Central memory CD8-positive, alpha-beta T cell (primary cell): ENCODE data around the gene TRIP11.

Experiments used
- ATAC-seq: fragments of 150-1000 bp; cut with Tn5 transposase; replicated peaks from 2 replicates; pipeline ENCODE4 v1.10.0; 2022; ENCODE audit warnings: mild to moderate bottlenecking, moderate FRiP score, moderate number of reproducible peaks; ENCODE audit not compliant: poor library complexity, severe bottlenecking; ENCODE audit errors: extremely low read depth
- DNase-seq, 2 donors: peaks; one replicate each; pipeline ENCODE4 v3.0.0; 2021; ENCODE audit warnings: low spot score in 2 of 2
- H3K27ac Mint-ChIP-seq: one replicate; pipeline ENCODE4 v1.8.0; 2022; ENCODE audit warnings: low read depth, mild to moderate bottlenecking, moderate library complexity, mixed read lengths
- H3K27me3 Mint-ChIP-seq: one replicate; pipeline ENCODE4 v1.8.0; 2022; ENCODE audit warnings: mixed read lengths
- H3K36me3 Mint-ChIP-seq: one replicate; pipeline ENCODE4 v1.8.0; 2022; ENCODE audit warnings: mild to moderate bottlenecking, moderate library complexity, mixed read lengths; ENCODE audit not compliant: insufficient read depth
- H3K4me1 Mint-ChIP-seq: one replicate; pipeline ENCODE4 v1.8.0; 2022; ENCODE audit warnings: mixed read lengths
- H3K4me3 Mint-ChIP-seq: one replicate; pipeline ENCODE4 v1.8.0; 2022; ENCODE audit warnings: mild to moderate bottlenecking, moderate library complexity, mixed read lengths
- H3K9me3 Mint-ChIP-seq: one replicate; pipeline ENCODE4 v1.8.0; 2022; ENCODE audit warnings: mixed read lengths

Gene TRIP11

GRCh38 chr14:92035890-92036289, 4.0 kb downstream of the TRIP11 start:
- Mint-ChIP-seq H3K4me3 (no peak overlapping the region), H3K4me1 (peaks cover 56% of the 10 kb centered on the region), H3K27ac (no peak overlapping the region), H3K9me3 (no peaks in the 10 kb centered on the region), H3K36me3 (peaks cover 24% of the 10 kb centered on the region), H3K27me3 (no peaks in the 10 kb centered on the region)
- ATAC-seq (no peak), DNase-seq (no peak)

DNA sequence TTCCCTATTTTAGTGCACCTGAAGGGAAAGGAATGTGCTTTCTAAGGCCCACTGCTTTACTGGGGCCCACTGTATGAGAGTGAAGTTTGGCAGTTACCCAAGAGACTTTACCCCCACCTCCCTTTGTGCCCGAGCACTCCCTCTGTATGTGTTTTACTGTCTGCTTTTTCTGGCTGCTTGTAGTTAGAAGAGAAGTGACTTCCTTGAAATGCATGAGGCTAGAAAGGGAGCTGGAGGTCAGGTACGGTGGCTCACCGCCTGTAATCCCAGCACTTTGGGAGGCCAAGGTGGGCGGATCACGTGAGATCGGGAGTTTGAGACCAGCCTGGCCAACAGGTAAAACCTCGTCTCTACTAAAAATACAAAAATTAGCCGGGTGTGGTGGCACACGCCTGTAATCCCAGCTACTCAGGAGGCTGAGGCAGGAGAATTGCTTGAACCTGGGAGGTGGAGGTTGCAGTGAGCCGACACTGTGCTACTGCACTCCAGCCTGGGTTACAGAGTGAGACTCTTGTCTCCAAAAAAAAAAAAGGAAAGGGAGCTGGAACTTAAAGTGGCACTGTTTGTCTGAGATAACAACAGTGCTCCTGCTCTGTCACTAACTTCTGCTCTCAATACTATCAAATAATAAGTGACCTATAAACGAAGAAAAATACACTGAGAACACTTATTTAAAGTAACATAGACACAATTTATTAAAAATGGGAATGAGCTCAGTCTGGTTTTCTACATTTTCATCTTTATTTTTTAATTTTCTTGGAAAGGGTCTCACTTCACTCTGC, 5.8 kb downstream of the TRIP11 start:
- Mint-ChIP-seq H3K4me3 (no peak overlapping the region), H3K27me3 (no peaks in the 10 kb centered on the region), H3K9me3 (no peaks in the 10 kb centered on the region), H3K36me3 (peaks cover 26% of the 10 kb centered on the region), H3K4me1 (peaks cover 41% of the 10 kb centered on the region), H3K27ac (no peak overlapping the region)
- ATAC-seq: no peak
- DNase-seq: no peak

DNA sequence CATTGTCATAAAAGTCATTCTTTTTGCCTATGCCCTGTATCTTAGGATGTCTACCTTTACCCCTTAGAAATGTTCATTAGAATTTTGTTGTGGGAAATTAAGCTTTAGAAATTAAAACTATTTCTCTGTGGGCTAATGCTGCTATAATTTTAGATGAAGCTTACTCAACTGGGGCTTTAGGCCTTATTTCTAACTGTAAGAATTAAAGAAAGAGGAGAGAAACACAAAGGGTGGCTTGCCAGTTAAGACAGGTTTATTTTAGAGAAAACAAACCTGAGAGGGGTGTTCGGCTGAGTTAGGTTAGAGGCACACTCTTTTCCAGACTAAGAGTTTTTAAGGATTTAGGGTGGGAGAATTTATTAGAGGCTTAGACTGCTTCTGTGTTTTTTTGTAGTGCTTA, 6.4 kb downstream of the TRIP11 start:
- H3K4me3 Mint-ChIP-seq: no peak overlapping the region
- H3K27me3 Mint-ChIP-seq: no peaks in the 10 kb centered on the region
- DNase-seq: no peak
- ATAC-seq: no peak
- peaks cover 35% of the 10 kb centered on the region for H3K4me1 Mint-ChIP-seq
- H3K27ac Mint-ChIP-seq: no peak overlapping the region
- H3K9me3 Mint-ChIP-seq: no peaks in the 10 kb centered on the region
- H3K36me3 Mint-ChIP-seq: peaks cover 26% of the 10 kb centered on the region

GRCh38 chr14:92026548-92027190, 13.2 kb downstream of the TRIP11 start:
- H3K4me3 Mint-ChIP-seq: no peak overlapping the region
- no peaks in the 10 kb centered on the region for H3K27me3 Mint-ChIP-seq
- peaks cover 12% of the 10 kb centered on the region for H3K4me1 Mint-ChIP-seq
- no peak overlapping the region for H3K27ac Mint-ChIP-seq
- no peak for ATAC-seq
- H3K9me3 Mint-ChIP-seq: no peaks in the 10 kb centered on the region
- no peak for DNase-seq
- peaks cover 44% of the 10 kb centered on the region for H3K36me3 Mint-ChIP-seq

DNA sequence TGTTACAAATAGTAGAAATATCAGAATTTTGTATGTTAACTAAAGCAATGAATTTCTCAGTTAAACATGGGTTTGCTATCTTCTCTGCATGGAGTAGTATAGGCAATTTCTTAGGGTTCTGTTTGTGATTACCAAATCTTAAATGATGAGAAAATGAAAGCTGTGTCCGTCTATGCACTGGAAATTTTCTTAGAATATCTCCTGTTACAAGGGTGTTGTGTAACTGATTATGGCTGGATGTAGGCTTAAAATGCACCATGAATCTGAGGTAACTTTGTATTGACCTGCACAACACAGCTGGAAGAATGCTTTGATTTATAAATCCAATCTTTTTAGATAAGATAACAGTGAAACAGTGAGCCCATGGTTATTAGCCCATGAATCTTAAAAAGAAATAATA, 17.8 kb downstream of the TRIP11 start:
- DNase-seq: no peak
- ATAC-seq: no peak
- Mint-ChIP-seq H3K9me3 (no peaks in the 10 kb centered on the region), H3K4me1 (peaks cover 7% of the 10 kb centered on the region), H3K36me3 (peaks cover 32% of the 10 kb centered on the region), H3K4me3 (no peak overlapping the region), H3K27me3 (no peaks in the 10 kb centered on the region), H3K27ac (no peak overlapping the region)

- no peaks in the 10 kb centered on the region for H3K9me3 Mint-ChIP-seq
- no peaks in the 10 kb centered on the region for H3K27me3 Mint-ChIP-seq
- H3K4me1 Mint-ChIP-seq: peaks cover 4% of the 10 kb centered on the region
- H3K36me3 Mint-ChIP-seq: peaks cover 31% of the 10 kb centered on the region
- ATAC-seq (no peak), DNase-seq (no peak)
- no peak overlapping the region for H3K4me3 Mint-ChIP-seq
- no peak overlapping the region for H3K27ac Mint-ChIP-seq
Measured at GRCh38 chr14:92021523-92021922, 18.3 kb downstream of the TRIP11 start.

DNA sequence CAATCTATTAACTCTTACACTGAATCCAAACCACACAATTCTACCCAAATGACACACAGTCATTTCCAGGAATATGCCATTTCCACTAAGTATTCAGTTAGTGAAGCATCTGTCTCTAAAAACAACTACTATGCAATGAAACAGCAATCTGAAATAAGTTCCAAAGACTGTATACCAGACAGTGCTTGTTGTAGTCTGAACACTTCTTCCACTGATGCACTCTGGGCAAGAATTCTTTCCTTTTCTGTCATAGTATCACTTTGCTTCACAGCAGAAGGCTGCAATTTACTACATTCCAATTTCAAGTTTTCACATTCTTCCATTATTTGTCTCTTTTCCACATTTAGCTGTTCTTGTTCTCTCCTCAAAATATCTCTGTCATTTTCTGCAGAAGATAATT, 25.8 kb downstream of the TRIP11 start:
- peaks cover 11% of the 10 kb centered on the region for H3K4me1 Mint-ChIP-seq
- H3K27me3 Mint-ChIP-seq: no peaks in the 10 kb centered on the region
- peaks cover 34% of the 10 kb centered on the region for H3K36me3 Mint-ChIP-seq
- no peak overlapping the region for H3K27ac Mint-ChIP-seq
- H3K9me3 Mint-ChIP-seq: no peaks in the 10 kb centered on the region
- no peak for DNase-seq
- no peak overlapping the region for H3K4me3 Mint-ChIP-seq
- no peak for ATAC-seq

GRCh38 chr14:92012121-92012748, 27.6 kb downstream of the TRIP11 start:
- H3K27ac Mint-ChIP-seq: peak overlapping the region; percentile 12
- no peak overlapping the region for H3K4me3 Mint-ChIP-seq
- peaks cover 11% of the 10 kb centered on the region for H3K4me1 Mint-ChIP-seq
- H3K9me3 Mint-ChIP-seq: no peaks in the 10 kb centered on the region
- H3K27me3 Mint-ChIP-seq: no peaks in the 10 kb centered on the region
- no peak for DNase-seq
- peaks cover 41% of the 10 kb centered on the region for H3K36me3 Mint-ChIP-seq
- no peak for ATAC-seq

GRCh38 chr14:92010644-92011043, 29.2 kb downstream of the TRIP11 start:
- Mint-ChIP-seq H3K27ac (no peak overlapping the region), H3K4me3 (no peak overlapping the region), H3K4me1 (peaks cover 12% of the 10 kb centered on the region), H3K27me3 (no peaks in the 10 kb centered on the region), H3K36me3 (peaks cover 47% of the 10 kb centered on the region), H3K9me3 (no peaks in the 10 kb centered on the region)
- ATAC-seq (no peak), DNase-seq (no peak)

- no peak overlapping the region for H3K27ac Mint-ChIP-seq
- ATAC-seq: no peak
- H3K9me3 Mint-ChIP-seq: no peaks in the 10 kb centered on the region
- H3K27me3 Mint-ChIP-seq: no peaks in the 10 kb centered on the region
- peaks cover 46% of the 10 kb centered on the region for H3K36me3 Mint-ChIP-seq
- H3K4me1 Mint-ChIP-seq: peaks cover 22% of the 10 kb centered on the region
- DNase-seq: no peak
- no peak overlapping the region for H3K4me3 Mint-ChIP-seq
Measured at GRCh38 chr14:92009604-92010003, 30.3 kb downstream of the TRIP11 start.

DNA sequence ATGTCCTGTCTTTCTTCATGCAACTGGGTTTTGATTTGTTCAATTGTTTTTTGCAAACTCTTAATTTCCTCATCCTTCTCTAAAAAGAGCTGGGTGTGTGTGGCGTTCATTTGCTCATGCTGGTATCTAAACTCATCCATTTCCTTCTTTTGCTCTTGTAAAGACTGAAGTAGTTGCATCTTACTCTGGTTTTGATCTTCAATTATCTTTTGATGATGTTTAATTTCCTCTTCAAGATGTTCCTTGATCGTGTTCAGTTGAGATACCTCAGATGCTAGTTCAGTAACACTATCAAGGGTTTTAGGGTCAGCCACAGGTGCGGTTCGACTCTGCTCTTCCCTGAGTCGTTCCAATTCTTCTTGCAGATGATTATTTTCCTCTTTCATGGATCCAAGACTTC, 34.8 kb downstream of the TRIP11 start:
- H3K27me3 Mint-ChIP-seq: no peaks in the 10 kb centered on the region
- peak overlapping the region; percentile 36 for H3K27ac Mint-ChIP-seq
- no peaks in the 10 kb centered on the region for H3K9me3 Mint-ChIP-seq
- H3K36me3 Mint-ChIP-seq: peaks cover 29% of the 10 kb centered on the region
- DNase-seq (no peak), ATAC-seq (no peak)
- H3K4me3 Mint-ChIP-seq: peak overlapping the region; percentile 24
- peaks cover 21% of the 10 kb centered on the region for H3K4me1 Mint-ChIP-seq

DNA sequence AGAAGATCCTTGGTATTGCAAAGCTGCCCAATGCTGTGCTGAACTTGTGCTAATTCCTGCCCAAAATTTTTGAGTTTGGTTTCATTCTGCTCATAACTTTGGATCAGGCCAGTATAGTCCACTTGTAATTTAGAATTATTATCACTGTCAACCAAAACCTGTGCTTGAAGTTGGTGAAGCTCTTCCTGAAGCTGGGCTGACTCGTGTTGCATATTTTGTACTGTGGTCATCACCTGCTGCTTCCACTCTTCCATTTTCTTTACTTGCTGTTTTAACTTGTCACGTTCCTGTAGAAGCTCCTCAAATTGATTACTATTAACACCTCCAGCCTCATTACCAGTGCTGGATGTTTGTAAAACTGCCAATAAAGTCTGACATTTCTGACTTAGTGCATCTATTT, 35.8 kb downstream of the TRIP11 start:
- peaks cover 27% of the 10 kb centered on the region for H3K36me3 Mint-ChIP-seq
- no peaks in the 10 kb centered on the region for H3K27me3 Mint-ChIP-seq
- H3K27ac Mint-ChIP-seq: no peak overlapping the region

More for the DNA sequence above, 35.8 kb downstream of the TRIP11 start:
- no peak for ATAC-seq
- H3K9me3 Mint-ChIP-seq: no peaks in the 10 kb centered on the region
- DNase-seq: no peak
- H3K4me3 Mint-ChIP-seq: no peak overlapping the region
- peaks cover 25% of the 10 kb centered on the region for H3K4me1 Mint-ChIP-seq
